ENCODE results near the gene KIRREL3. TPM values are rescaled to one million over a fixed set of nuclear protein-coding genes. Genes with fewer than 3 reads are reported as not detected.

Gene KIRREL3
- polyA plus RNA-seq, 1 donor (not counting 4 experiments of a cell fraction or from before 2014, with no cell fraction given), result 0.04 TPM

DNA sequence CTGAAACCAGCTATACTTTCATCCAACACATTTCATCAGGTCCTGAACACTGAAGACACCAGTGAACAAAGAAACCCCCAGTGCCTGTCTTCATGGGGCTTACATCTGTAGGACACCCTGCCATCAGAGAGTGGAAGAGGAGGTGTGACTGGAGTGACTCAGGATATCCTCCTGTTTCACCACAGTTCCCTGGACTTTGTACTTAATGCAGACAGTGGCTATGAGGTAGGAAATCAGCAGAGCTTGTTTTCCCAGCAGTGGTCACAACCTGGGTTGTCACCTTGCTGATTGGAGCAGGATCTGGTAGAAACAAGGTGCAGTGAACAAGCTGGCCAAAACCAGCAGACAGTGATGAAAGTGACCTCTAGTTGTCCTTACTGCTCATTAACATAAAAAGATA lies 128.8 kb downstream of the KIRREL3 start:
- no peak for DNase-seq (ENCODE audit: low read depth, low spot score)

DNA sequence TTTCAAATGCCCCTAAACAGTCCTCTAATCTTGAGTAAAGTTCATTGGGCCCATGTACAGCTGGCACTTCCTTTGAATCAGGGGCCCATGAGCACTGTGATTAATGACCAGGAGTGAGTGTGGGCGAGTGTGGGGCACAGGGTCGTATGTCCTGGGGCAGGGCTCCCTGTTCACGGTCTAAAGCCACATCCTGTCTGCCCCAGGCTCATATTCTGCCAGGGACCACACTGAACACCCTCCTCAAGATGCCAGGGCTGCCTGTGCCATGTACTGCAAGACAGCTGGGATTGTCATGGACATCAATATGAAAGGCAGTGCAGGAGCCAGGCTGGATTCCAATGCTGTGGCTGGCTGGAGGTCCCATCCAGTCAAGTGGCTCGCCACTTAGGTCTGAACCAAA lies 130.5 kb downstream of the KIRREL3 start:
- H3K4me2 ChIP-seq (ENCODE audit: control insufficient read depth, extremely low read depth, insufficient read depth, low read depth, low read length), result no peak overlapping the region
- no peaks in the 10 kb centered on the region for H3K9me3 ChIP-seq (ENCODE audit: control insufficient read depth, low read depth, low read length)
- FAIRE-seq (no peak), DNase-seq (ENCODE audit: low read depth, low spot score) (no peak)
- H2AFZ ChIP-seq (ENCODE audit: control insufficient read depth, low read length), result no peak overlapping the region
- no peaks in the 10 kb centered on the region for H3K36me3 ChIP-seq (ENCODE audit: control insufficient read depth in 2 of 2, extremely low read depth in 1 of 2, insufficient read depth in 2 of 2, low read length in 2 of 2)
- H3K4me1 ChIP-seq (ENCODE audit: control insufficient read depth, extremely low read depth, insufficient read depth, low read length), result no peaks in the 10 kb centered on the region
- H3K9ac ChIP-seq (ENCODE audit: control insufficient read depth, extremely low read depth, insufficient read depth, low read length), result no peak overlapping the region
- no peaks in the 10 kb centered on the region for H3K79me2 ChIP-seq (ENCODE audit: control insufficient read depth, insufficient read depth, low read length)
- no peak overlapping the region for H3K27ac ChIP-seq (ENCODE audit: control insufficient read depth, insufficient read depth, low read length)
- TF ChIP-seq, protein P1, sequence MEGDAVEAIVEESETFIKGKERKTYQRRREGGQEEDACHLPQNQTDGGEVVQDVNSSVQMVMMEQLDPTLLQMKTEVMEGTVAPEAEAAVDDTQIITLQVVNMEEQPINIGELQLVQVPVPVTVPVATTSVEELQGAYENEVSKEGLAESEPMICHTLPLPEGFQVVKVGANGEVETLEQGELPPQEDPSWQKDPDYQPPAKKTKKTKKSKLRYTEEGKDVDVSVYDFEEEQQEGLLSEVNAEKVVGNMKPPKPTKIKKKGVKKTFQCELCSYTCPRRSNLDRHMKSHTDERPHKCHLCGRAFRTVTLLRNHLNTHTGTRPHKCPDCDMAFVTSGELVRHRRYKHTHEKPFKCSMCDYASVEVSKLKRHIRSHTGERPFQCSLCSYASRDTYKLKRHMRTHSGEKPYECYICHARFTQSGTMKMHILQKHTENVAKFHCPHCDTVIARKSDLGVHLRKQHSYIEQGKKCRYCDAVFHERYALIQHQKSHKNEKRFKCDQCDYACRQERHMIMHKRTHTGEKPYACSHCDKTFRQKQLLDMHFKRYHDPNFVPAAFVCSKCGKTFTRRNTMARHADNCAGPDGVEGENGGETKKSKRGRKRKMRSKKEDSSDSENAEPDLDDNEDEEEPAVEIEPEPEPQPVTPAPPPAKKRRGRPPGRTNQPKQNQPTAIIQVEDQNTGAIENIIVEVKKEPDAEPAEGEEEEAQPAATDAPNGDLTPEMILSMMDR (optimal IDR thresholded peaks at IDR 0.05 in 1 of 3, IDR thresholded peaks at IDR 0.05 in 1 of 3, conservative IDR thresholded peaks at IDR 0.05 in 1 of 3; ENCODE audit: extremely low read depth in 1 of 3, insufficient read depth in 2 of 3, low read length in 3 of 3), result no peak
- no peak for TF ChIP-seq EZH2 (IDR thresholded peaks at IDR 0.05; ENCODE audit: low read length)
- H3K4me3 ChIP-seq (ENCODE audit: control insufficient read depth in 2 of 3, extremely low read depth in 1 of 3, insufficient read depth in 2 of 3, low read depth in 1 of 3, low read length in 3 of 3), result no peak overlapping the region
- no peaks in the 10 kb centered on the region for H4K20me1 ChIP-seq (ENCODE audit: control insufficient read depth, extremely low read depth, insufficient read depth, low read length)
- dilution Hi-C loops (cut with MboI; ENCODE audit: extremely low pct_ligation_motif_present, low sequenced_read_pairs), result no loop called here
- H3K27me3 ChIP-seq (ENCODE audit: control insufficient read depth, extremely low read depth, insufficient read depth, low read length), result no peaks in the 10 kb centered on the region
- H3K9me1 ChIP-seq (ENCODE audit: control insufficient read depth, extremely low read depth, insufficient read depth, low read length), result no peaks in the 10 kb centered on the region

More for the DNA sequence above, 128.8 kb downstream of the KIRREL3 start:
- Histone ChIP-seq H2AFZ (ENCODE audit: control insufficient read depth, low read length) (no peak overlapping the region), H3K27me3 (ENCODE audit: control insufficient read depth, extremely low read depth, insufficient read depth, low read length) (no peaks in the 10 kb centered on the region), H3K36me3 (ENCODE audit: control insufficient read depth in 2 of 2, extremely low read depth in 1 of 2, insufficient read depth in 2 of 2, low read length in 2 of 2) (no peaks in the 10 kb centered on the region), H3K27ac (ENCODE audit: control insufficient read depth, insufficient read depth, low read length) (no peak overlapping the region), H3K4me3 (ENCODE audit: control insufficient read depth in 2 of 3, extremely low read depth in 1 of 3, insufficient read depth in 2 of 3, low read depth in 1 of 3, low read length in 3 of 3) (no peak overlapping the region), H3K9me3 (ENCODE audit: control insufficient read depth, low read depth, low read length) (no peaks in the 10 kb centered on the region), H3K4me1 (ENCODE audit: control insufficient read depth, extremely low read depth, insufficient read depth, low read length) (no peaks in the 10 kb centered on the region), H3K79me2 (ENCODE audit: control insufficient read depth, insufficient read depth, low read length) (no peaks in the 10 kb centered on the region), H3K9ac (ENCODE audit: control insufficient read depth, extremely low read depth, insufficient read depth, low read length) (no peak overlapping the region), H4K20me1 (ENCODE audit: control insufficient read depth, extremely low read depth, insufficient read depth, low read length) (no peaks in the 10 kb centered on the region), H3K4me2 (ENCODE audit: control insufficient read depth, extremely low read depth, insufficient read depth, low read depth, low read length) (no peak overlapping the region), H3K9me1 (ENCODE audit: control insufficient read depth, extremely low read depth, insufficient read depth, low read length) (no peaks in the 10 kb centered on the region)
- dilution Hi-C loops (cut with MboI; ENCODE audit: extremely low pct_ligation_motif_present, low sequenced_read_pairs), result no loop called here
- no peak for FAIRE-seq
- TF ChIP-seq, protein P1 (optimal IDR thresholded peaks at IDR 0.05 in 1 of 3, IDR thresholded peaks at IDR 0.05 in 1 of 3, conservative IDR thresholded peaks at IDR 0.05 in 1 of 3; ENCODE audit: extremely low read depth in 1 of 3, insufficient read depth in 2 of 3, low read length in 3 of 3), result no peak
- no peak for TF ChIP-seq EZH2 (IDR thresholded peaks at IDR 0.05; ENCODE audit: low read length)
